ENCODE measurements around the gene RAPGEF2.
"Not testable (repeated sequence)": the region's sequence is repeated elsewhere in the genome, so short reads cannot be mapped to it uniquely, and the experiment has no call there.

RAPGEF2 gene

DNA sequence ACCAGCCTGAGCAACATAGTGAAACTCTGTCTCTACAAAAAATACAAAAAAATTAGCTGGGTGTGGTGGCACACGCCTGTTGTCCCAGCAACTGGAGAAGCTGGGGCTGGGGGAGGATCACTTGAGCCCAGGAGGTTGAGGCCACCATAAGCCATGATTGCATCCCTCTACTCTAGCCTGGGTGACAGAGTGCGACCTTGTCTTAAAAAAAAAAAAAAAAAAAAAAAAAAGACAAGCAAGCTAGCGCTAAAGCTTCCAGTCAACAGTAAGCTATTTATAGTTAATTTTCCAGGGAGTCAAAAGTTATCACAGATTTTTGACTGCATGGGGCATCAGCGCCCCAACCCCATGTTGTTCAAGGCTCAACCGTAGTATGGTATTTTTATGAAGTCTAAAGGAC, 273.4 kb downstream of the RAPGEF2 start:
- DNase-seq: no peak
- H3K4me1 ChIP-seq (ENCODE audit: control insufficient read depth, insufficient read depth, low read depth, low read length): peaks cover 2% of the 10 kb centered on the region
- no peak overlapping the region for H2AFZ ChIP-seq (ENCODE audit: low read depth, low read length)

DNA sequence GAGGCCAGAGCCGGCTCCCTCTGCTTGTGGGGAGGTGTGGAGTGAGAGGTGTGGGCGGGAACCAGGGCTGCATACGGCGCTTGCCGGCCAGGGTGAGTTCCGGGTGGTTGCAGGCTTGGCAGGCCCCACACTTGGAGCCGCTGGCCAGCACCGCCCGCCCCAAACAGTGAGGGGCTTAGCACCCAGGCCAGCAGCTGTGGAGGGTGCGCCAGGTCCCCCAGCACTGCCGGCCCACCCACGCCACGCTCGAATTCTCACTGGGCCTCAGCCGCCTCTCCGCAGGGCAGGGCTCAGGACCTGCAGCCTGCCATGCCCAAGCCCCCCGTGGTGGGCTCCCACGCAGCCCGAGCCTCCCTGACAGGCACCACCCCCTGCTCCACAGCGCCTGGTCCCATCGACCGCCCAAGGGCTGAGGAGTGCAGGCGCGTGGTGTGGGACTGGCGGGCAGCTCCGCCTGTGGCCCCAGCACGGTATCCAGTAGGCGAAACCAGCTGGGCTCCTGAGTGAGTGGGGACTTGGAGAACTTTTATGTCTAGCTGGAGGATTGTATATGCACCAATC, 275.3 kb downstream of the RAPGEF2 start:
- Histone ChIP-seq H3K14ac (ENCODE audit: low read length in 2 of 2) (peak overlapping the region in 1 of 2 experiments; percentile 11), H2BK12ac (ENCODE audit: low read length in 2 of 2) (peak overlapping the region in 1 of 2 experiments; percentile 84), H2BK120ac (ENCODE audit: low read depth, low read length) (no peak overlapping the region), H4K8ac (ENCODE audit: low read length) (no peak overlapping the region), H3K79me1 (replicated peaks; ENCODE audit: low read length, poor library complexity, severe bottlenecking) (no peaks in the 10 kb centered on the region), H2BK5ac (ENCODE audit: low read depth, low read length, poor library complexity, severe bottlenecking) (no peak overlapping the region), H3K4me2 (ENCODE audit: low read length, poor library complexity, severe bottlenecking) (no peak overlapping the region), H3K4me1 (ENCODE audit: control insufficient read depth, insufficient read depth, low read depth, low read length) (peaks cover 2% of the 10 kb centered on the region), H4K91ac (ENCODE audit: low read length) (no peak overlapping the region), H3K18ac (ENCODE audit: low read depth in 1 of 2, low read length in 2 of 2) (peak overlapping the region in 1 of 2 experiments; percentile 28), H3K9ac (ENCODE audit: low read length) (no peak overlapping the region), H2AFZ (ENCODE audit: low read depth, low read length) (no peak overlapping the region), H3K36me3 (ENCODE audit: control insufficient read depth in 1 of 2, insufficient read depth in 2 of 2, low read depth in 1 of 2, low read length in 2 of 2) (no peaks in the 10 kb centered on the region), H3K4ac (ENCODE audit: low read depth in 1 of 2, low read length in 2 of 2) (no peak overlapping the region), H3K4me3 (ENCODE audit: insufficient read depth in 1 of 2, low read depth in 1 of 2, low read length in 2 of 2) (no peak overlapping the region), H3K9me3 (ENCODE audit: control insufficient read depth, low read length) (no peaks in the 10 kb centered on the region), H2BK15ac (ENCODE audit: low read depth, poor library complexity, severe bottlenecking) (no peak overlapping the region), H3K23ac (ENCODE audit: low read length in 2 of 2) (no peak overlapping the region), H3K27me3 (ENCODE audit: control insufficient read depth in 1 of 2, insufficient read depth in 1 of 2, low read length in 2 of 2) (no peaks in the 10 kb centered on the region), H3K27ac (ENCODE audit: low read length, poor library complexity, severe bottlenecking) (no peak overlapping the region), H2AK5ac (ENCODE audit: low read length, severe bottlenecking) (no peak overlapping the region)
- WGBS: 96% methylated on average over 28 of the region's 28 CpGs
- DNase-seq: no peak

More for the DNA sequence above, 273.4 kb downstream of the RAPGEF2 start:
- Histone ChIP-seq H3K4ac (ENCODE audit: low read depth in 1 of 2, low read length in 2 of 2) (no peak overlapping the region), H3K18ac (ENCODE audit: low read depth in 1 of 2, low read length in 2 of 2) (peak overlapping the region in 1 of 2 experiments; percentile 16), H4K8ac (ENCODE audit: low read length) (no peak overlapping the region), H3K4me2 (ENCODE audit: low read length, poor library complexity, severe bottlenecking) (no peak overlapping the region), H2AK5ac (ENCODE audit: low read length, severe bottlenecking) (no peak overlapping the region), H4K91ac (ENCODE audit: low read length) (no peak overlapping the region), H2BK5ac (ENCODE audit: low read depth, low read length, poor library complexity, severe bottlenecking) (no peak overlapping the region), H3K14ac (ENCODE audit: low read length in 2 of 2) (no peak overlapping the region), H3K79me1 (replicated peaks; ENCODE audit: low read length, poor library complexity, severe bottlenecking) (no peaks in the 10 kb centered on the region), H3K9me3 (ENCODE audit: control insufficient read depth, low read length) (no peaks in the 10 kb centered on the region), H3K23ac (ENCODE audit: low read length in 2 of 2) (no peak overlapping the region), H3K9ac (ENCODE audit: low read length) (no peak overlapping the region), H3K4me3 (ENCODE audit: insufficient read depth in 1 of 2, low read depth in 1 of 2, low read length in 2 of 2) (no peak overlapping the region), H2BK12ac (ENCODE audit: low read length in 2 of 2) (no peak overlapping the region), H3K36me3 (ENCODE audit: control insufficient read depth in 1 of 2, insufficient read depth in 2 of 2, low read depth in 1 of 2, low read length in 2 of 2) (no peaks in the 10 kb centered on the region), H2BK15ac (ENCODE audit: low read depth, poor library complexity, severe bottlenecking) (no peak overlapping the region), H3K27me3 (ENCODE audit: control insufficient read depth in 1 of 2, insufficient read depth in 1 of 2, low read length in 2 of 2) (no peaks in the 10 kb centered on the region), H3K27ac (ENCODE audit: low read length, poor library complexity, severe bottlenecking) (no peak overlapping the region), H2BK120ac (ENCODE audit: low read depth, low read length) (no peak overlapping the region)
- WGBS: 100% methylated on average over 5 of the region's 5 CpGs

DNA sequence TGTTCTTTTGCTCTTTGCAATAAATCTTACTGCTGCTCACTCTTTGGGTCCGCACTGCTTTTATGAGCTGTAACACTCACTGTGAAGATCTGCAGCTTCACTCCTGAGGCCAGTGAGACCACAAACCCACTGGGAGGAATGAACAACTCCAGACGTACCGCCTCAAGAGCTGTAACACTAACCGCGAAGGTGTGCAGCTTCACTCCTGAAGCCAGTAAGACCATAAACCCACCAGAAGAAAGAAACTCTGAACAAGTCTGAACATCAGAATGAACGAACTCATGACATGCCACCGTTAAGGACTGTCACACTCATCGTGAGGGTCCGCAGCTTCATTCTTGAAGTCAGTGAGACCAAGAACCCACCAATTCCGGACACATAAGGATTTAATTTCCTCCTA, 276.2 kb downstream of the RAPGEF2 start:
- H3K18ac ChIP-seq (ENCODE audit: low read depth in 1 of 2, low read length in 2 of 2); H4K8ac ChIP-seq (ENCODE audit: low read length); H2BK120ac ChIP-seq (ENCODE audit: low read depth, low read length); H3K4ac ChIP-seq (ENCODE audit: low read depth in 1 of 2, low read length in 2 of 2); H3K4me2 ChIP-seq (ENCODE audit: low read length, poor library complexity, severe bottlenecking); H3K9ac ChIP-seq (ENCODE audit: low read length); H3K27me3 ChIP-seq (ENCODE audit: control insufficient read depth in 1 of 2, insufficient read depth in 1 of 2, low read length in 2 of 2); H3K9me3 ChIP-seq (ENCODE audit: control insufficient read depth, low read length); DNase-seq; H3K14ac ChIP-seq (ENCODE audit: low read length in 2 of 2); H3K79me1 ChIP-seq (replicated peaks; ENCODE audit: low read length, poor library complexity, severe bottlenecking); H2BK12ac ChIP-seq (ENCODE audit: low read length in 2 of 2); H3K36me3 ChIP-seq (ENCODE audit: control insufficient read depth in 1 of 2, insufficient read depth in 2 of 2, low read depth in 1 of 2, low read length in 2 of 2); H2AFZ ChIP-seq (ENCODE audit: low read depth, low read length); H2BK5ac ChIP-seq (ENCODE audit: low read depth, low read length, poor library complexity, severe bottlenecking); H4K91ac ChIP-seq (ENCODE audit: low read length); H3K4me1 ChIP-seq (ENCODE audit: control insufficient read depth, insufficient read depth, low read depth, low read length); H2AK5ac ChIP-seq (ENCODE audit: low read length, severe bottlenecking); H2BK15ac ChIP-seq (ENCODE audit: low read depth, poor library complexity, severe bottlenecking); H3K27ac ChIP-seq (ENCODE audit: low read length, poor library complexity, severe bottlenecking); H3K4me3 ChIP-seq (ENCODE audit: insufficient read depth in 1 of 2, low read depth in 1 of 2, low read length in 2 of 2); H3K23ac ChIP-seq (ENCODE audit: low read length in 2 of 2): not testable (repeated sequence)
- 92% methylated on average over 10 of the region's 10 CpGs for WGBS

DNA sequence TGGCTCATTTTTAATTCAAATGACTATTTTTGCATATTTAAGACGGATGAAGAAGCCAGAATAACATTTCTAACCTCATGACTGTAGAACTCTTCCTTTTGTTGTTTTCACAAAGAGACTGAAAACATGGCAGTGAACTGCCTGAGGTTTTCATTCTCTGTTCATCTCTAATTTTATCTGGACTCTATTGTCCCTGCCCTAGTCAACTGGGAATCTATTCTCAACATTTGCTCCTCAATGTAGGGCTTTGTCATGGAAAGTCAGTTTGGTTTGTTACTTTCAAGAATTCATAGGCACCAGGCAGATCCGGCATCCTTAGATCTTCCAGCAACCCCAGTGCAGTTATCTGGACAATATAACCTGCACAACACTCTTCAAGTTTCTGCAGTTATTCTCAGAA, 277.0 kb downstream of the RAPGEF2 start:
- H2BK5ac ChIP-seq (ENCODE audit: low read depth, low read length, poor library complexity, severe bottlenecking): no peak overlapping the region
- H3K23ac ChIP-seq (ENCODE audit: low read length in 2 of 2): no peak overlapping the region
- H2AFZ ChIP-seq (ENCODE audit: low read depth, low read length): no peak overlapping the region
- H3K4me3 ChIP-seq (ENCODE audit: insufficient read depth in 1 of 2, low read depth in 1 of 2, low read length in 2 of 2): no peak overlapping the region
- no peak overlapping the region for H3K4me2 ChIP-seq (ENCODE audit: low read length, poor library complexity, severe bottlenecking)
- H3K27ac ChIP-seq (ENCODE audit: low read length, poor library complexity, severe bottlenecking): no peak overlapping the region
- no peak overlapping the region for H3K9ac ChIP-seq (ENCODE audit: low read length)
- no peak overlapping the region for H4K8ac ChIP-seq (ENCODE audit: low read length)
- H3K27me3 ChIP-seq (ENCODE audit: control insufficient read depth in 1 of 2, insufficient read depth in 1 of 2, low read length in 2 of 2): no peaks in the 10 kb centered on the region
- no peaks in the 10 kb centered on the region for H3K4me1 ChIP-seq (ENCODE audit: control insufficient read depth, insufficient read depth, low read depth, low read length)
- no peak overlapping the region for H2BK15ac ChIP-seq (ENCODE audit: low read depth, poor library complexity, severe bottlenecking)
- H3K9me3 ChIP-seq (ENCODE audit: control insufficient read depth, low read length): no peaks in the 10 kb centered on the region
- no peaks in the 10 kb centered on the region for H3K79me1 ChIP-seq (replicated peaks; ENCODE audit: low read length, poor library complexity, severe bottlenecking)
- no peak overlapping the region for H3K4ac ChIP-seq (ENCODE audit: low read depth in 1 of 2, low read length in 2 of 2)
- no peak overlapping the region for H2AK5ac ChIP-seq (ENCODE audit: low read length, severe bottlenecking)
- DNase-seq: no peak
- H4K91ac ChIP-seq (ENCODE audit: low read length): no peak overlapping the region
- no peak overlapping the region for H3K14ac ChIP-seq (ENCODE audit: low read length in 2 of 2)
- WGBS: 86% methylated on average over 2 of the region's 2 CpGs
- H3K18ac ChIP-seq (ENCODE audit: low read depth in 1 of 2, low read length in 2 of 2): no peak overlapping the region
- H3K36me3 ChIP-seq (ENCODE audit: control insufficient read depth in 1 of 2, insufficient read depth in 2 of 2, low read depth in 1 of 2, low read length in 2 of 2): no peaks in the 10 kb centered on the region
- no peak overlapping the region for H2BK12ac ChIP-seq (ENCODE audit: low read length in 2 of 2)
- no peak overlapping the region for H2BK120ac ChIP-seq (ENCODE audit: low read depth, low read length)

All from mesenchymal stem cell (in vitro differentiated cells and primary cell).